Measurements from ENCODE around the gene ZNF575.
"Not testable (repeated sequence)": the region's sequence is repeated elsewhere in the genome, so short reads cannot be mapped to it uniquely, and the experiment has no call there.

The ZNF575 gene

DNA sequence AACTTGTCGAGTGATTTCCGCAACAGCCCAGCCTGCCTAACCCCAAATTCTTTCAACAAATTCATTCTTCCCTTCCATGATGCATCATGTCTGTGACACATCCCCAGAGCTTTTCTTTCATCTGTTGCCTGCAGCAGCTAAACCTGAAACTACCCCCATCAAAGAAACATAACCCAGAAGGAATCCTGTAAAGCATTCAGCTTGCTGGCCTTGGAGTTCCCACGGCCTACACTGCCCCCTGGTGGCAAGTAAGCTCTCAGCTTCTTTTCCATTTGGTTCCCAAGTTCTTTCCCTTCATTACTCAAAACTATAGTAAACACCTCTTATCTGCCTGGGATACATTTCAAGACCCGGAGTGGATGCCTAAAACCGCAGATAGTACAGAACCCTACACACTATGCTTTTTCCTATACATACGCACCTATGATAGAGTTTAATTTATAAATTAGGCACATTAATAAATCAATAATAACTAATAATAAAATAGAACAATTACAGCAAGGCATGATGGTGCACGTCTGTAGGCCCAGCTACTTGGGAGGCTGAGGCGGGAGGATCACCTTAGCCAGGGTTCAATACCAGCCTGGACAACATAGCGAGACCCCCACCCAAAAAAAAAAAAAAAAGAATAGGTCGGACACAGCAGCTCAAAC is 13.4 kb upstream of the ZNF575 start:
- DNase-seq (ENCODE audit: extremely low spot score) = peak; percentile 72
- POLR2A ChIA-PET = no interaction called here
- CTCF ChIA-PET = interaction anchor here (0.5 to 11.9 kb wide), 40 partner anchors 8 to 290 kb away, joined by 3 to 340 read pairs (median 5); partner anchors contain the start of genes ETHE1, PHLDB3 and ZNF575
- peak; percentile 80 for TF ChIP-seq CTCF (IDR thresholded peaks at IDR 0.05; ENCODE audit: control extremely low read depth, extremely low read depth, low read depth, missing control alignments)

DNA sequence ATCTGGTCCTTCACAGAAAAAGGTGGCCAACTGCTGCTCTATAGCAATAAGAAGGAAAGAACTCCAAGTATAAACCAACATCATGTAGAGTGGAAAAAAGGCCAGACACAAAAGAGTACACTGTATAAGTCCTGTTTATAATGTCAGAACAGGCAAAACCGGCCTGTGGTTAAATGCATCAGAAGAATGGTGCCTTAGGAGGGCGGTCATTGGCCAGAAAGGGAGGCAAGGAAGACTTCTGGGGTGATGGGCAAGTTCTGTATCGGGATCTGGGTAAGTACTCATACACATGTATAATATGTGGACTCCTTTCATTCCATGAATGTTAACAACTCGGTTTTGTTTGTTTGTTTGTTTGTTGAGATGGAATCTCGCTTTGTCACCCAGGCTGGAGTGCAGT is 10.1 kb upstream of the ZNF575 start:
- POLR2A ChIA-PET = no interaction called here
- TF ChIP-seq CTCF (IDR thresholded peaks at IDR 0.05; ENCODE audit: control extremely low read depth, extremely low read depth, low read depth, missing control alignments) = no peak
- no peak for DNase-seq (ENCODE audit: extremely low spot score)
- CTCF ChIA-PET = interaction anchor here (0.9 to 11.9 kb wide), 4 partner anchors 10 to 86 kb away, joined by 3 to 340 read pairs (median 71); partner anchors contain the start of gene ZNF575

DNA sequence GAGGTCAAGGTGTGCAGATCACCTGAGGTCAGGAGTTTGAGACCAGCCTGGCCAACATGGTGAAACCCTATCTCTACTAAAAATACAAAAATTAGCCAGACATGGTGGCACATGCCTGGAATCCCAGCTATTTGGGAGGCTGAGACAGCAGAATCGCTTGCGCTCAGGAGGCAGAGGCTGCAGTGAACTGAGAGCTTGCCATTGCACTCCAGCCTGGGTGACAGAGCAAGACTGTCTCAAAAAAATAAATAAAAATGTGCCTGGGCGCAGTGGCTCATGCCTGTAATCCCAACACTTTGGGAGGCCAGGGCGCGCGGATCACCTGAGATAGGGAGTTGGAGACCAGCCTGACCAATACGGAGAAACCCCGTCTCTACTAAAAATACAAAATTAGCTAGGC is 9.3 kb upstream of the ZNF575 start:
- DNase-seq (ENCODE audit: extremely low spot score) = not testable (repeated sequence)
- ChIA-PET POLR2A (interaction anchor here (0.6 kb wide), 1 partner anchor 22 kb away, joined by 4 read pairs; no protein-coding TSS in a partner anchor), CTCF (interaction anchor here (1.6 to 11.9 kb wide), 3 partner anchors 9 to 87 kb away, joined by 6 to 340 read pairs (median 138); partner anchors contain the start of gene ZNF575)

DNA sequence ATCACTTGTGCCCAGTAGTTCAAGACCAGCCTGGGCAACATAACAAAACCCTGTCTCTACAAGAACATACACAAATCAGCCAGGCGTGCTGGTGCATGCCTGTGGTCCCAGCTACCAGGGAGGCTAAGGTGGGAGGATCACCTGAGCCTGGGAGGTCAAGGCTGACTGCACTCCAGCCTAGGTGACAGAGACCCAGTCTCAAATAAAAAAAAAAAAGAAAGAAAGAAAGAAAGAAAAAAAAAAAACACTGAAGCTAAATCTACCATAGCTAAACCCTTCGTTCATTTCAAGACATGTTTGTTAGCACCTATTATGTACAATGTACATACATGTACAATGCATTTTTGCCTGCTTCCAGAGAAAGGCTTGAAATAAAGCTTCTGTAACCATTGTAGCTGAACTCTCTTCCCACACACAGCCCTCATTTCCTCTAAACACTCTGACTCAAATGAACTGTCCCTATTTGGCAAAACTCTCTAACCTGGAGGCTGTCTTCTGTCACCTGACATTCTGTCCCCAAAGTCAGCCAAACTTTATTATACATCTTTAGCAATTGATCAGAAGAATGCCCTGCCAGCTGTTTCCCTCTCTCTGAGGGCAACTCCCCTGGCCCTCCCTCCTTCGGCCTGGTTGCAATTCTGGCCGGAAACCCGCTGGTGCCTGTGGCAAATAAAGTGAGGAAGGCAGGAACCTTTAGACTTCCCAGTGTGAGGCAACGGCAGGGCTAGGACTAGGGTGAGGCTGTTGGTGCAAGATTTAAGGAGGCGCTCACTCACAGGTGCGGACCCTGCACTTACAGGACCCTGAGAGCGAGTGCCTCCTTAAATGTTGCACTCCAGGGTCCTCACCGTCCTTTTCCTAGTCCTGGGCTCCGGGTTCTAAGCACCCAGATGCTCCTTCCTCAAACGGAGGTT is 7.8 kb upstream of the ZNF575 start:
- CTCF ChIA-PET = interaction anchor here (0.8 to 11.9 kb wide), 7 partner anchors 8 to 88 kb away, joined by 3 to 340 read pairs (median 5); partner anchors contain the start of gene ZNF575
- DNase-seq (ENCODE audit: extremely low spot score) = peak; percentile 63
- POLR2A ChIA-PET = interaction anchor here (0.6 kb wide), 1 partner anchor 480 kb away, joined by 3 read pairs; no protein-coding TSS in a partner anchor
- TF ChIP-seq CTCF (IDR thresholded peaks at IDR 0.05; ENCODE audit: control extremely low read depth, extremely low read depth, low read depth, missing control alignments) = no peak

DNA sequence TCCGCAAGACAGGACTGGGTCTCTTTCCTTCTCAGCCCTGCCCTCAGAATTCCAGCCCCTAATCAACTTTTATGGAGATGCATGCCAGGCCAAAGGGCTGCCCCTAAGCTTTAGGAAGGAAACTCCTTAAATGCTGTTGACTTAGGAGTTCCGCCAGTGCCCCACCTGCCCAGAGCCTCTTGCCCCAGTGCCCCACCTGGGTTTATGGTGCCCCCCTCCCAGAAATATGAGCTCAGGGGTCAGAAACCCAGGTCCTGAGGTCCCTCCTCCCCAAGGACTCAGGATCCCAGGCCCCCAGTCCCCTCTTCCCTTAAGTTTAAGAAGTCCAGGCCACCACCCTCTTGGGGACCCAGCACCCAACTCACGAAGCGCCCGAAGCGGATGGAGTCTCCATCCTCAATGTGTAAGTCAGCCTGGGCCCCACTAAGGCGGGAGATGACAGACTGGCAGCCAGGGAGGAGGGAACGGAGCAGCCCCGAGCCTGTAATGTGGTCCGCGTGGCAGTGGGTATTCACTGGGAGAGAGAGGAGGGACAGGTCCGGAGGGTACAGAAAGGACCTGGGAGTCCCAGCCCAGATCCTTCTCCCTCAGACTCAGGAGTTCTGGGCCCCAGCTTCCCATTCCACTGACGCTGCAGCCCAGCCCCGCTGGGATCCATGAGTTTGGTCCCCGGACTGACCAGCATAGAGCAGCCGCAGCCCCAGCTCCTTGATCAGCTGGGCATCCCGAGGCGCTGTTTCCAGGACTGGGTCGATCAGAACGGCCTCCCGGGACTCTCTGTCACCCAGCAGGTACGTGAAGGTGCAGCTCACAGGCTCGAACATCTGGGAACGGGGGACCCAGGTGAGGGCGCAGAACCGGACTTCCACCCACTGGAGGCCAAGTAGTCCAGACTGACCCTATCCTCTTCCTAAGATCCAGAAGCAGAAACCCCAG is 6.9 kb upstream of the ZNF575 start:
- no peak for DNase-seq (ENCODE audit: extremely low spot score)
- ChIA-PET POLR2A (no interaction called here), CTCF (interaction anchor here (1.9 to 11.9 kb wide), 3 partner anchors 16 to 89 kb away, joined by 4 to 340 read pairs (median 138); no protein-coding TSS in a partner anchor)
- TF ChIP-seq CTCF (IDR thresholded peaks at IDR 0.05; ENCODE audit: control extremely low read depth, extremely low read depth, low read depth, missing control alignments) = no peak

Data from GM10248 (cell line).